Peyer's patch (tissue), 4 donors: ENCODE results near the gene HECTD2. TPM values are rescaled to one million over a fixed set of nuclear protein-coding genes. Genes with fewer than 3 reads are reported as not detected.

Experiments
- DNase-seq, 3 donors: peaks; one replicate each; pipeline ENCODE4 v3.0.0-alpha.2; 2017 to 2019
- H3K27ac ChIP-seq, 4 donors: fragments of 200-600 bp; sonication (generic); one replicate each; pipeline ENCODE4 v1.5.1; 2016 to 2019
- H3K27me3 ChIP-seq, 2 donors: fragments of 200-600 bp; sonication (generic); one replicate each; pipeline ENCODE4 v1.5.1; 2019
- H3K36me3 ChIP-seq, 3 donors: fragments of 200-600 bp; sonication (generic); one replicate each; pipeline ENCODE4 v1.5.1; 2016 to 2019
- H3K4me1 ChIP-seq, 4 donors: fragments of 200-600 bp; sonication (generic); one replicate each; pipeline ENCODE4 v1.5.1; 2016 to 2019
- H3K4me3 ChIP-seq, 4 donors: fragments of 200-600 bp; sonication (generic); 1 replicate in 3 of 4; 2 replicates in 1 of 4; pipeline ENCODE4 v1.5.1; 2016 to 2019; ENCODE audit warnings: mild to moderate bottlenecking in 1 of 4
- H3K9me3 ChIP-seq, 4 donors: fragments of 200-600 bp; sonication (generic); one replicate each; pipeline ENCODE4 v1.5.1; 2016 to 2019; ENCODE audit warnings: mild to moderate bottlenecking in 1 of 4
- POLR2A ChIP-seq, 2 donors: fragments of 450-650 bp; IDR thresholded peaks; one replicate each; pipeline ENCODE4 v1.5.1; 2017; ENCODE audit warnings: antibody characterized with exemption in 2 of 2, mild to moderate bottlenecking in 2 of 2, moderate library complexity in 2 of 2
- total RNA-seq, 4 donors: library from RNA; depleted of rRNA; stranded (reverse); fragments of >200 nt; gene quantifications; one replicate each; pipeline ENCODE4 v1.1.0, GENCODE V29; 2016
- TF ChIP-seq, protein P1 (sequence below), 6 experiments: fragments of 450-650 bp in 4 of 6; fragments of 200-600 bp in 2 of 6; sonication (generic) in 1 of 6; IDR thresholded peaks; one replicate each; pipeline ENCODE4 v1.5.1; 2017 to 2019; ENCODE audit warnings: antibody characterized with exemption in 6 of 6, mild to moderate bottlenecking in 3 of 6, moderate library complexity in 1 of 6

The HECTD2 gene
- total RNA-seq, 4 donors from 2014 or later, result 4.4 to 18.2 (median 5.5) TPM

DNA sequence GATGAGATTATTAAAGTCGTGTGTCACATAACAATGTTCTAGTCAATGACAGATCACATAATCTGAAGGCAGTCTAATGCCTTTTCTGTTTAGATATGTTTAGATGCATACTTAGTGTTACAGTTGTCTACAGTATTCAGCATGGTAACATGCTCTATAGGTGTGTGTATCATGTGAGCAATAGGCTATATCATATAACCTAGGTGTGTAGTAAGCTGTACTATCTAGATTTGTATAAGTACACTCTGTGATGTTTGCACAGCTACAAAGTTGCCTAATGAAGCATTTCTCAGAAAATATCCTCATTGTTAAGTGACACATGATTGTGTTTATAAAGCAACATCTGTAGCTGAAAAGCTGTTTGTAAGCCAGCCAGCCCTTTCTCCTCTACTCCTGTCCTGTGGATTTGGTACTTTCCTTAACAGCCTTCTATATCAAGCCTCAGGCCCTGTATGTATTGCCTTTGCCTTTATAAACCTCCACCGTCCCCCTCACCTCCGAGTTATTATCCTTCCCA is 6.3 kb downstream of the HECTD2 start:
- no peak overlapping the region for H3K4me3 ChIP-seq
- DNase-seq, result no peak
- no peaks in the 10 kb centered on the region for H3K27me3 ChIP-seq
- H3K27ac ChIP-seq, result no peak overlapping the region
- TF ChIP-seq, protein P1, sequence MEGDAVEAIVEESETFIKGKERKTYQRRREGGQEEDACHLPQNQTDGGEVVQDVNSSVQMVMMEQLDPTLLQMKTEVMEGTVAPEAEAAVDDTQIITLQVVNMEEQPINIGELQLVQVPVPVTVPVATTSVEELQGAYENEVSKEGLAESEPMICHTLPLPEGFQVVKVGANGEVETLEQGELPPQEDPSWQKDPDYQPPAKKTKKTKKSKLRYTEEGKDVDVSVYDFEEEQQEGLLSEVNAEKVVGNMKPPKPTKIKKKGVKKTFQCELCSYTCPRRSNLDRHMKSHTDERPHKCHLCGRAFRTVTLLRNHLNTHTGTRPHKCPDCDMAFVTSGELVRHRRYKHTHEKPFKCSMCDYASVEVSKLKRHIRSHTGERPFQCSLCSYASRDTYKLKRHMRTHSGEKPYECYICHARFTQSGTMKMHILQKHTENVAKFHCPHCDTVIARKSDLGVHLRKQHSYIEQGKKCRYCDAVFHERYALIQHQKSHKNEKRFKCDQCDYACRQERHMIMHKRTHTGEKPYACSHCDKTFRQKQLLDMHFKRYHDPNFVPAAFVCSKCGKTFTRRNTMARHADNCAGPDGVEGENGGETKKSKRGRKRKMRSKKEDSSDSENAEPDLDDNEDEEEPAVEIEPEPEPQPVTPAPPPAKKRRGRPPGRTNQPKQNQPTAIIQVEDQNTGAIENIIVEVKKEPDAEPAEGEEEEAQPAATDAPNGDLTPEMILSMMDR (IDR thresholded peaks at IDR 0.05), result no peak
- no peak for TF ChIP-seq POLR2A (IDR thresholded peaks at IDR 0.05)
- no peaks in the 10 kb centered on the region for H3K9me3 ChIP-seq
- peaks cover 0 to 4% (median 0%) of the 10 kb centered on the region in 4 donors for H3K4me1 ChIP-seq
- H3K36me3 ChIP-seq, result no peaks in the 10 kb centered on the region

DNA sequence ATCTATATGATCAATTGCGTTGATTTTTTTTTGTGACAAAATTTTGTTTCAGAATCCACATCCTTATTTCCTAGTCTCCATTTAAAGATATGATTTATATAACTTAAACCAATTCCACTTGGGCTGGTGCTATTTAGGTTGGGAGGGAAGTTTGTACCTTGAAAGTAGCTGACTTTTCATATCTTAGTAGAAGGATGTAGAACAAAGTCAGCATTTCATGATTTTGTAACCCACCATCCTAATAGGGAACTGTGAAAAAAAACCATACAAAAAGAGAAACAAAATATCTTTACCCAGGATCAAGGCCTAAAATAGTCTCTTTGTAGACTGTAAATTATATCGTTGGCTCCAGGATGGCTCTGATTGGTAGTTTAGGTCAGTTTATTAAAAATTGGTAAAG is 8.3 kb downstream of the HECTD2 start:
- no peak for DNase-seq
- TF ChIP-seq, protein P1 (IDR thresholded peaks at IDR 0.05), result no peak
- no peak for TF ChIP-seq POLR2A (IDR thresholded peaks at IDR 0.05)
- Histone ChIP-seq H3K27ac (no peak overlapping the region), H3K36me3 (no peaks in the 10 kb centered on the region), H3K4me3 (no peak overlapping the region), H3K27me3 (no peaks in the 10 kb centered on the region), H3K4me1 (peaks cover 0 to 4% (median 0%) of the 10 kb centered on the region in 4 donors), H3K9me3 (no peaks in the 10 kb centered on the region)

DNA sequence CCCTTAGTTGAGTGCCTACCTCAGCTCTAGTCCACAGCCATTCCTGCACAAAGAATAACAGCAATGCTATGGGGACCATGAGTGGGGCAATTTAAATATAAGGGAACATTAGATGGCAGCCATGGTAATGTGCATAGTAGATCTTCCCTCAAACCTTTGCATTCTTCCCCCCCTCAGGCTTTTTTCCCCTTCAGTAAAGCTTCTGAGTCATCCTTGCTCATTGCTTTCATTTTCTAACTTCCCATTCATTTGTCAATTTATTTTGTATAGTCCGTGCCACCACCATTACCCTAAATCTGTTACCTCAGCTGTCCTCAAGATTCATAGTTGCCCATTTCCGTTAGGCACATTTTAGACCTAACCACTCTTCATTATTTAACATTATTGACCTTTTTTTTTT is 10.7 kb downstream of the HECTD2 start:
- Histone ChIP-seq H3K4me1 (peaks cover 0 to 4% (median 0%) of the 10 kb centered on the region in 4 donors), H3K36me3 (no peaks in the 10 kb centered on the region), H3K4me3 (no peak overlapping the region), H3K9me3 (no peaks in the 10 kb centered on the region), H3K27ac (no peak overlapping the region), H3K27me3 (no peaks in the 10 kb centered on the region)
- TF ChIP-seq, protein P1 (IDR thresholded peaks at IDR 0.05), result no peak
- TF ChIP-seq POLR2A (IDR thresholded peaks at IDR 0.05), result no peak
- no peak for DNase-seq

DNA sequence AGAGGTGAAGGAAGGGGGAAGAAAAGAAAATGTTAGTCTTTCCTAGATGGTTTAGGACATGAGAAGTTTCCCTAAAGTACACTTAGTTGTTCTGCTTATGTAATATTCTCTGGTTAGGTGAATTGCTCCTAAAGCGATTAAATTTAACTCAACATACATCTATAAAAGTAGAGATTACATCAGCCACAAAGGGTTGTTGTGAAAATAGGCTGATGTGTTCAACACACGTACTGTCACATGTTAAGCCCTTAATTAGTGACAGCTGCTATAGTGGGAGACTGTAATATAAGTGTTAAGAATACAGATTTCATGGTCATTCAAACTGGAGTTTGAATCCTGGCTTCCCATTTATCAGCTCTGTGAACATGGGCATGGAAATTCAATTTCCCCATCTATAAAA is 12.8 kb downstream of the HECTD2 start:
- no peaks in the 10 kb centered on the region for H3K9me3 ChIP-seq
- no peak for DNase-seq
- H3K27ac ChIP-seq, result no peak overlapping the region
- no peaks in the 10 kb centered on the region for H3K4me1 ChIP-seq
- no peaks in the 10 kb centered on the region for H3K27me3 ChIP-seq
- no peak overlapping the region for H3K4me3 ChIP-seq
- no peaks in the 10 kb centered on the region for H3K36me3 ChIP-seq
- TF ChIP-seq POLR2A (IDR thresholded peaks at IDR 0.05), result no peak

DNA sequence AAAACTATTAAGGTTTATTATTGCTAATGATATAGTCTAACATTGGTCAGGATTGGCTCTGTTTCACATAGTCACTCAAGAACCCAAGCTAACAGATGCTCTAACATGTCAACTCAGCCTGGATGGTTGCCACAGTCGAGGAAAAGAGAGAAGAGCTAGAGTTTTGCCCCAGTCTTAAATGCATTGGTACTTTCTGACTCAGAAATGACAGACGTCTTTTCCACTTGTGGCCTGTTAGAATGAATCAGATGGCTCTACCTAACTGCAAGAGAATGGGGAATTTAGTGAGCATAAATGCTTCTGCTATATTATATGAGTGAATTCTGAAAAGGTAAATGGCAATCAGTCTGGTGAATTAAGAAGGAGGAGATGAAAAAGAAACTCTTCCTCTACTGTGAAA is 13.9 kb downstream of the HECTD2 start:
- H3K27ac ChIP-seq, result no peak overlapping the region
- no peak for DNase-seq
- no peaks in the 10 kb centered on the region for H3K4me1 ChIP-seq
- no peaks in the 10 kb centered on the region for H3K27me3 ChIP-seq
- TF ChIP-seq, protein P1 (IDR thresholded peaks at IDR 0.05), result no peak
- no peak for TF ChIP-seq POLR2A (IDR thresholded peaks at IDR 0.05)
- H3K4me3 ChIP-seq, result no peak overlapping the region
- H3K36me3 ChIP-seq, result no peaks in the 10 kb centered on the region
- H3K9me3 ChIP-seq, result no peaks in the 10 kb centered on the region

DNA sequence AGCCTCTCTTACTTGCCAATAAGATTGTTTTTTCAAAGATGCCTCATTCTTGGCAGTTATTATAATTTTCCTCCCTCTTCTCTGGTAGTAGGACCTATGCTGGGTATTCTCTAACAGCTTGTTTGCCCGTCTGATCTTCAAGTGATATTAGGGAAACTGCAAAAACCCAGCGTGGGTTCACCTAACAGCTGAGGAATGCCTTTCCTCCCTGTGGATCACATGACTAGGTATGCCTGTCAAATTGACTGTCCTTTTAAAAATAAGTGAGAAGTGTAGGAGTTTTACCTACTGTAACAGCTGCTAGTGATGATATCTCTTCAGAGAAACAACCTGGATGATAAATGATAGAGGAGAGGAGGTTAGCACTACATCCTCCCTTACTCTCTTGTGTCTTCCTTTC is 22.0 kb downstream of the HECTD2 start:
- Histone ChIP-seq H3K4me3 (no peak overlapping the region), H3K9me3 (no peaks in the 10 kb centered on the region), H3K36me3 (no peaks in the 10 kb centered on the region), H3K27me3 (no peaks in the 10 kb centered on the region), H3K27ac (no peak overlapping the region), H3K4me1 (no peaks in the 10 kb centered on the region)
- DNase-seq, result no peak
- TF ChIP-seq, protein P1 (IDR thresholded peaks at IDR 0.05), result no peak
- TF ChIP-seq POLR2A (IDR thresholded peaks at IDR 0.05), result no peak
